Neutrophil (primary cell): ENCODE data around the gene SERPINB10.

Experiments used
- H3K27ac ChIP-seq: fragments of 200-600 bp; sonication (generic); 2 replicates; pipeline ENCODE4 v1.5.1; 2016; ENCODE audit warnings: mild to moderate bottlenecking, moderate library complexity
- H3K27me3 ChIP-seq: fragments of 200-600 bp; sonication (generic); 2 replicates; pipeline ENCODE4 v1.6.0; 2016; ENCODE audit warnings: mild to moderate bottlenecking
- H3K36me3 ChIP-seq: fragments of 200-600 bp; sonication (generic); 2 replicates; pipeline ENCODE4 v1.5.1; 2017
- H3K4me1 ChIP-seq, 2 experiments: fragments of 200-600 bp in 1 of 2; sonication (generic) in 1 of 2; 1 replicate in 1 of 2; 2 replicates in 1 of 2; pipeline versions ENCODE4 v1.5.1 to v1.6.1; 2013 to 2016; ENCODE audit warnings: low read depth in 1 of 2, low read length in 1 of 2, mild to moderate bottlenecking in 1 of 2, moderate library complexity in 1 of 2; ENCODE audit not compliant: control insufficient read depth in 1 of 2, insufficient read depth in 1 of 2
- H3K4me3 ChIP-seq, 2 experiments: fragments of 200-600 bp in 1 of 2; sonication (generic) in 1 of 2; 1 replicate in 1 of 2; 2 replicates in 1 of 2; pipeline ENCODE4 v1.5.1; 2013 to 2016; ENCODE audit warnings: low read depth in 1 of 2, low read length in 1 of 2, mild to moderate bottlenecking in 1 of 2, moderate library complexity in 1 of 2
- H3K9me3 ChIP-seq: fragments of 200-600 bp; sonication (generic); 2 replicates; pipeline ENCODE4 v1.5.1; 2016
- TF ChIP-seq, protein P1 (sequence below): fragments of 200-600 bp; sonication (generic); IDR thresholded peaks from 2 replicates; pipeline ENCODE4 v1.5.1; 2016; ENCODE audit warnings: antibody characterized with exemption

The SERPINB10 gene

DNA sequence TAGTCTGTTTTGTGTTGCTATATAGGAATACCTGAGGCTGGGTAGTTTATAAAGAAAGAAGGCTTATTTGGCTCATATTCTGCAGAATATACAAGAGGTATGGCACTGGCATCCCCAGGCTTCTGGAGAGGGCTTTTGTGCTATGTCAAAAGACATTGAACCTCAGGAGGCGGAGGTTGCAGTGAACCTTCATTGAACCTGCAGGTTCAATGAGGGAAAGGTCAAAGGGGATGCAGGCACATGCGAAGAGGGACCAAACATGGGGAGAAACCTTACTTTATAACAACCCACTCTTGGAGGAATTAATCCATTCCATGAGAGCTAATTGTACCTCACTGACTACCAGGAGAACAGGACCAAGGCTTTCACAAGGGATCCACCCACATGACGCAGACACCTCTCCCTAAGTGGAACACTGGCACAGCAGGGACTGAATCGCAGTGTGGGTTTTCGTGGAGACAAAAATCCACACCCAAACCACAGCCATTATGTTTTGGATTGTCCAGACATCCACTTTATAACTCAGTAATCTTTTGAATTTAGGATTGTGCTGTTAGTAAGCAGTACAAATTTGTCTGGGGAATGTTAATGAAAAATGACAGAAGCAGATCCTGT, 58.1 kb downstream of the SERPINB10 start:
- Histone ChIP-seq H3K27me3 (no peaks in the 10 kb centered on the region), H3K4me1 (peaks cover 13 to 14% of the 10 kb centered on the region in 2 experiments), H3K4me3 (no peak overlapping the region), H3K27ac (no peak overlapping the region), H3K36me3 (no peaks in the 10 kb centered on the region), H3K9me3 (no peaks in the 10 kb centered on the region)
- TF ChIP-seq, protein P1, sequence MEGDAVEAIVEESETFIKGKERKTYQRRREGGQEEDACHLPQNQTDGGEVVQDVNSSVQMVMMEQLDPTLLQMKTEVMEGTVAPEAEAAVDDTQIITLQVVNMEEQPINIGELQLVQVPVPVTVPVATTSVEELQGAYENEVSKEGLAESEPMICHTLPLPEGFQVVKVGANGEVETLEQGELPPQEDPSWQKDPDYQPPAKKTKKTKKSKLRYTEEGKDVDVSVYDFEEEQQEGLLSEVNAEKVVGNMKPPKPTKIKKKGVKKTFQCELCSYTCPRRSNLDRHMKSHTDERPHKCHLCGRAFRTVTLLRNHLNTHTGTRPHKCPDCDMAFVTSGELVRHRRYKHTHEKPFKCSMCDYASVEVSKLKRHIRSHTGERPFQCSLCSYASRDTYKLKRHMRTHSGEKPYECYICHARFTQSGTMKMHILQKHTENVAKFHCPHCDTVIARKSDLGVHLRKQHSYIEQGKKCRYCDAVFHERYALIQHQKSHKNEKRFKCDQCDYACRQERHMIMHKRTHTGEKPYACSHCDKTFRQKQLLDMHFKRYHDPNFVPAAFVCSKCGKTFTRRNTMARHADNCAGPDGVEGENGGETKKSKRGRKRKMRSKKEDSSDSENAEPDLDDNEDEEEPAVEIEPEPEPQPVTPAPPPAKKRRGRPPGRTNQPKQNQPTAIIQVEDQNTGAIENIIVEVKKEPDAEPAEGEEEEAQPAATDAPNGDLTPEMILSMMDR: no peak

- H3K36me3 ChIP-seq: no peaks in the 10 kb centered on the region
- peak within 1 kb of the TSS; percentile 69 to 87 for H3K4me3 ChIP-seq
- peaks cover 28 to 32% of the 10 kb centered on the region in 2 experiments for H3K4me1 ChIP-seq
- no peaks in the 10 kb centered on the region for H3K27me3 ChIP-seq
- peak within 1 kb of the TSS; percentile 87 for H3K27ac ChIP-seq
- TF ChIP-seq, protein P1: no peak
- H3K9me3 ChIP-seq: no peaks in the 10 kb centered on the region
Observed at GRCh38 chr18:63969942-63970808, 62.4 kb downstream of the SERPINB10 start, which contains the start of gene SERPINB8. Gene SERPINB8, plus strand, starts transcription at chr18:63970081. Its CDS starts 8,228 bp downstream, at chr18:63978309.

- Histone ChIP-seq H3K27me3 (no peaks in the 10 kb centered on the region), H3K9me3 (no peaks in the 10 kb centered on the region), H3K27ac (peak overlapping the region; percentile 87), H3K4me3 (peak overlapping the region; percentile 69 to 87), H3K36me3 (no peaks in the 10 kb centered on the region), H3K4me1 (peaks cover 34 to 38% of the 10 kb centered on the region in 2 experiments)
- TF ChIP-seq, protein P1: no peak
Observed at GRCh38 chr18:63970809-63971205, 63.0 kb downstream of the SERPINB10 start.

- Histone ChIP-seq H3K36me3 (no peaks in the 10 kb centered on the region), H3K4me3 (peak overlapping the region; percentile 69 to 87), H3K27me3 (no peaks in the 10 kb centered on the region), H3K27ac (no peak overlapping the region), H3K9me3 (no peaks in the 10 kb centered on the region), H3K4me1 (peaks cover 40 to 44% of the 10 kb centered on the region in 2 experiments)
- TF ChIP-seq, protein P1: no peak
Observed at GRCh38 chr18:63971320-63972001, 63.7 kb downstream of the SERPINB10 start.

- H3K4me1 ChIP-seq: peaks cover 40 to 44% of the 10 kb centered on the region in 2 experiments
- TF ChIP-seq, protein P1: no peak
- no peak overlapping the region for H3K27ac ChIP-seq
- H3K4me3 ChIP-seq: no peak overlapping the region
- no peaks in the 10 kb centered on the region for H3K9me3 ChIP-seq
- no peaks in the 10 kb centered on the region for H3K36me3 ChIP-seq
- no peaks in the 10 kb centered on the region for H3K27me3 ChIP-seq
Observed at GRCh38 chr18:63972002-63972376, 64.2 kb downstream of the SERPINB10 start.
